ENCODE data around the gene KIF21B.

KIF21B gene

DNA sequence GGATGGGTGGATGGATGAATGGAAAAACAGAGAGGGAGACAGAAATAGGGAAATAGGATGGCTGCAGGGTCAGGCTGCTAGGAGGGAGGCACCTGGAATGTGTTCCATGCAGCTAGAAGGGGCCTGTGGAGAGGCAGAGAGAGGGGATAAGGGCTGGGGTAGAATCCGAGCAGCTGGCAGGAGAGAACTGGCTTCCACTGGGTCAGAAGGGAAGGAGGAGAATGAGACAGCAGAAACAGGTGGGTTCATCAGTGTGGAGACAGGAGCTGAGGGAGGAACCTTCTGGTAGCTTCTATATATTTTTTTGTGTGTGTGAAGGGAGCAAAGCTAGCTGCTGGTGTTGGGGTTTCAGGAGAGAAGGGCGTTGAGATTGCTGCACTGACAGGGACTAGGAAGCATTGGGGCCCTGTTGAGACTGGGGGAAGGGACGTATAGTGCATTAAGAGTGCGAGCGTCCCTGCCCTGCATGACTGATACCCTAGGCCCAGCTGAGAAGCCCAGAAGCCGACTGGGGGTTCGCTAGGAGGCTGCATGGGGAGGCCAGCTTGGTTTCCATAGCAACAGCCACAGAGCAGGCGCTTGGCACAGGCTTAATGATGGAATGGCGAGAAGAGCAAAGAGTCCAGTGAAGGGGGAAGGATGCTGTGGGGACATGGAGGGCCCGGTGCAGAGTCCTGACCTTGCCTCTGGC, 14.8 kb upstream of the KIF21B start:
- TF ChIP-seq, protein P1, sequence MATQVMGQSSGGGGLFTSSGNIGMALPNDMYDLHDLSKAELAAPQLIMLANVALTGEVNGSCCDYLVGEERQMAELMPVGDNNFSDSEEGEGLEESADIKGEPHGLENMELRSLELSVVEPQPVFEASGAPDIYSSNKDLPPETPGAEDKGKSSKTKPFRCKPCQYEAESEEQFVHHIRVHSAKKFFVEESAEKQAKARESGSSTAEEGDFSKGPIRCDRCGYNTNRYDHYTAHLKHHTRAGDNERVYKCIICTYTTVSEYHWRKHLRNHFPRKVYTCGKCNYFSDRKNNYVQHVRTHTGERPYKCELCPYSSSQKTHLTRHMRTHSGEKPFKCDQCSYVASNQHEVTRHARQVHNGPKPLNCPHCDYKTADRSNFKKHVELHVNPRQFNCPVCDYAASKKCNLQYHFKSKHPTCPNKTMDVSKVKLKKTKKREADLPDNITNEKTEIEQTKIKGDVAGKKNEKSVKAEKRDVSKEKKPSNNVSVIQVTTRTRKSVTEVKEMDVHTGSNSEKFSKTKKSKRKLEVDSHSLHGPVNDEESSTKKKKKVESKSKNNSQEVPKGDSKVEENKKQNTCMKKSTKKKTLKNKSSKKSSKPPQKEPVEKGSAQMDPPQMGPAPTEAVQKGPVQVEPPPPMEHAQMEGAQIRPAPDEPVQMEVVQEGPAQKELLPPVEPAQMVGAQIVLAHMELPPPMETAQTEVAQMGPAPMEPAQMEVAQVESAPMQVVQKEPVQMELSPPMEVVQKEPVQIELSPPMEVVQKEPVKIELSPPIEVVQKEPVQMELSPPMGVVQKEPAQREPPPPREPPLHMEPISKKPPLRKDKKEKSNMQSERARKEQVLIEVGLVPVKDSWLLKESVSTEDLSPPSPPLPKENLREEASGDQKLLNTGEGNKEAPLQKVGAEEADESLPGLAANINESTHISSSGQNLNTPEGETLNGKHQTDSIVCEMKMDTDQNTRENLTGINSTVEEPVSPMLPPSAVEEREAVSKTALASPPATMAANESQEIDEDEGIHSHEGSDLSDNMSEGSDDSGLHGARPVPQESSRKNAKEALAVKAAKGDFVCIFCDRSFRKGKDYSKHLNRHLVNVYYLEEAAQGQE (IDR thresholded peaks at IDR 0.05; ENCODE audit: insufficient read depth in 1 of 2, low read depth in 2 of 2, low read length in 2 of 2): no peak
- no peak for TF ChIP-seq SIN3A (IDR thresholded peaks at IDR 0.05; ENCODE audit: borderline replicate concordance, insufficient read depth, low read length)
- no peak for TF ChIP-seq TAF1 (IDR thresholded peaks at IDR 0.05; ENCODE audit: borderline replicate concordance, insufficient read depth, low read length)
- no peak for TF ChIP-seq FOXP2 (optimal IDR thresholded peaks at IDR 0.05; ENCODE audit: borderline replicate concordance, extremely low read depth, extremely low read length, insufficient read depth)
- TF ChIP-seq POLR2AphosphoS5 (IDR thresholded peaks at IDR 0.05; ENCODE audit: low read depth, low read length): no peak

DNA sequence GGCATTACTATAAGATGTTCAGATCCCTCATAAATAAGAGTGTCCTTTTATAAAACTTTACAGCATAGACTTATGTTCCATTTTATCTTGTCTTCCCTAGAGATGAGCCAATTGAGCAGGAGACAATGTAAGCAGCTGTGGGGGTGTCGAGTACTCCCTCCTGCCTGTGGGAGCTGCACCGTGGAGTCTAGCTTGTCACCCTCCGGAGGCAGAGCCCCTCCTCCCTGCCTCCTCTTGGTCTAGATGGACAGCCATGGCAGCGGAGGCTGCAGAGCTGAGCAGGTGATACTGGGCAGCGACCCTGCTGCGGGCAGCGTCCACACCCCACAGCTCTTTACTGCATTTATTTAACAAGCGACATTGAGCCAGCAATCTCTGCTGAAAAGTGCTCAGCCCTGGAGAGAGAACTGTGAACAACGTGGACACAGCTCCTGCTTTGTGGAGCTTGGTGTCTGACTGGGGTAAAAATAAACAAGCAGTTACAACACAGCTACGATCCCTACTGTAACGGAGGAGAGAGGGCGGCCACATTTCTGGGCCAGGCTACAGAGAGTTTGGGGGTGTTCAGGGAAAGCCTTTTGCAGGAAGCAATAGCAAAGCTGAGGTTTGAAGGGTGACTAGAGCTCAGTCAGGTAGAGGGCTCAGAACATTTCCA, 12.8 kb upstream of the KIF21B start:
- no peak for TF ChIP-seq FOXP2 (optimal IDR thresholded peaks at IDR 0.05; ENCODE audit: borderline replicate concordance, extremely low read depth, extremely low read length, insufficient read depth)
- TF ChIP-seq TAF1 (IDR thresholded peaks at IDR 0.05; ENCODE audit: borderline replicate concordance, insufficient read depth, low read length): no peak

DNA sequence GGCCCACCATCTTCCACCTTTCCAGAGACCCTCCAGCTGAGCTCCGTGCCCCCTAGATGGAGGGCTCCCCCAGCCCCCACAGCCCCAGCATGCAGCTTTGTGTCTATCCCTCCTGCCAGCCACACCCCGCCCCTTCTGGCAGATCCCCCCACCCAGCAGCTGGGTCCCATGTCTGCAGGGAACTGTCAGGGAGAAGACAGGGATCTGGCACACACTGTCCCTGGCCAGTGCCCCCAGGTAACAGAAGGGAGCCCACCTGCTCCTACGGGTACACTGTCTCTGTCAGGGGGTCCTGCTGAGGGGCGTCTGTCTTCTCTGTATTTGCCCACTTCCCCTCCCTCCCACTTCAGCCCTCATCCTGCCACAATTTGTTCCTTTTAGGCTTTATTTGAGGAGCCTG, 11.2 kb upstream of the KIF21B start:
- TF ChIP-seq FOXP2 (optimal IDR thresholded peaks at IDR 0.05; ENCODE audit: borderline replicate concordance, extremely low read depth, extremely low read length, insufficient read depth): no peak
- no peak for TF ChIP-seq POLR2AphosphoS5 (IDR thresholded peaks at IDR 0.05; ENCODE audit: low read depth, low read length)
- TF ChIP-seq, protein P1 (IDR thresholded peaks at IDR 0.05; ENCODE audit: insufficient read depth in 1 of 2, low read depth in 2 of 2, low read length in 2 of 2): no peak
- no peak for TF ChIP-seq SIN3A (IDR thresholded peaks at IDR 0.05; ENCODE audit: borderline replicate concordance, insufficient read depth, low read length)
- TF ChIP-seq TAF1 (IDR thresholded peaks at IDR 0.05; ENCODE audit: borderline replicate concordance, insufficient read depth, low read length): no peak

DNA sequence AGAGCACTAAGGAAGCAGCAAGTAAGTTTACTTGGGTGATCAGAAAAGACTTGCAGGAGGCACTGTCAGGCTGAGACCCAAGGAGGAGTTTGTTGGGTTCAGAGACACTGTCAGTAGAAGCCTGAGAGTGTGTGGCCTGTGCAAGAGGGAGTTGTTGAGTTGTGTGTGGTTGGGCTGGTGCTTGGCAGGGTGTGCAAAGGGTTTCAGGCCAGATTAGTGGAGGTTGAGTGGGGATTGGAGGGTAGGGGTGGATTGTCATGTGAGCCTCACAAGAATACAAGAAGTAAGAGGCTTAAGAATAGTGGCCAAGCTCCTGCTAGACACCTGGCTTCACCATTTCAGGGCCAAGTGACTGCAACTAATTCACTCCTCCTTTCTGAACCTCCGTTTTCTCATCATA, 8.9 kb upstream of the KIF21B start:
- TF ChIP-seq FOXP2 (optimal IDR thresholded peaks at IDR 0.05; ENCODE audit: borderline replicate concordance, extremely low read depth, extremely low read length, insufficient read depth) (no peak), SIN3A (IDR thresholded peaks at IDR 0.05; ENCODE audit: borderline replicate concordance, insufficient read depth, low read length) (no peak), POLR2AphosphoS5 (IDR thresholded peaks at IDR 0.05; ENCODE audit: low read depth, low read length) (no peak), TAF1 (IDR thresholded peaks at IDR 0.05; ENCODE audit: borderline replicate concordance, insufficient read depth, low read length) (no peak)
- TF ChIP-seq, protein P1 (IDR thresholded peaks at IDR 0.05; ENCODE audit: insufficient read depth in 1 of 2, low read depth in 2 of 2, low read length in 2 of 2): no peak

DNA sequence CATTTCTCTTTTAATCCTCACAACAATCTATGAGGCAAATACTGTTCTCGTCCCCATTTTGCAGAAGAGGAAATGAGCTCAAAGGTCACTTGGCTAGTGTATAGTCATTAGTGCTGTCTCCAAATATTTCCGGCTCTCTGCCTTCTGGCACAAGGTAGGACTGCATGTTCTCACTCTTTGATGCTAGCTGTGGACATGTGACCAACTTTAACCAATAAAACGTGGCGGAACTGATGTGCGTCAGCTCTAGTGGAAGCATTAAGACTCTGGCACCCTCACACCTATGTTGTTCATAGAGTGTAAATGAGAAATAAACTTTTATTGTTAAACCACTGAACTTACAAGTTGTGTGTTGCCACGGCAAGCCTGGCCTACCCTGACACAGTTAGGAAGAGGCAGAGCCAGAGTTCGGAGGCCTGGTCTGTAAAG, 5.0 kb upstream of the KIF21B start:
- TF ChIP-seq FOXP2 (optimal IDR thresholded peaks at IDR 0.05; ENCODE audit: borderline replicate concordance, extremely low read depth, extremely low read length, insufficient read depth): no peak
- TF ChIP-seq POLR2AphosphoS5 (IDR thresholded peaks at IDR 0.05; ENCODE audit: low read depth, low read length): no peak

DNA sequence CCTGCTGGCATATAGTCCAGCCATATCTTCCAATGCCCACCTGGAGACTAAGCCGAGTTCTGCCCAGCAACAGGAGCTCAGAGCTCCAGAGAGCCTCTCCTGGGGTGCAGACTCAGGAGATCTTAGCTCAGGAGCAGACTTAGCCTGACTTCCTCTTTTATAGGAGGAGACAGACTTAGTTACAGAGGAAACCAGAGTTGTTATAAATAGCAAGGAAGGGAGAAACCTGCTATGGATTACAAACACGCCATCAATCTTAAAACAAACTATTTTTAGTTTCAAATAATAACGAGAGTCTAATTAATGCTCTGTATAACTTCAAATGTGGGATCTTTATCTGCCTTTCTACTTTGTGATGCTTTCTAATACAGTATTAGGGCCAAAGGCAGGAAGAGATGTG, 3.3 kb upstream of the KIF21B start:
- no peak for TF ChIP-seq SIN3A (IDR thresholded peaks at IDR 0.05; ENCODE audit: borderline replicate concordance, insufficient read depth, low read length)
- TF ChIP-seq POLR2AphosphoS5 (IDR thresholded peaks at IDR 0.05; ENCODE audit: low read depth, low read length): no peak
- no peak for TF ChIP-seq FOXP2 (optimal IDR thresholded peaks at IDR 0.05; ENCODE audit: borderline replicate concordance, extremely low read depth, extremely low read length, insufficient read depth)
- TF ChIP-seq TAF1 (IDR thresholded peaks at IDR 0.05; ENCODE audit: borderline replicate concordance, insufficient read depth, low read length): no peak
- TF ChIP-seq, protein P1 (IDR thresholded peaks at IDR 0.05; ENCODE audit: insufficient read depth in 1 of 2, low read depth in 2 of 2, low read length in 2 of 2): no peak

All from PFSK-1 (cell line).